ENCODE results near the gene RPS6KB2. TPM values are rescaled to one million over a fixed set of nuclear protein-coding genes. Genes with fewer than 3 reads are reported as not detected.

The RPS6KB2 gene
- total and polyA plus RNA-seq, 9 of the 15 experiments (the other 6 are each of a cell fraction or from before 2014, with no cell fraction given): 0.42 to 122 (median 82.6) TPM

DNA sequence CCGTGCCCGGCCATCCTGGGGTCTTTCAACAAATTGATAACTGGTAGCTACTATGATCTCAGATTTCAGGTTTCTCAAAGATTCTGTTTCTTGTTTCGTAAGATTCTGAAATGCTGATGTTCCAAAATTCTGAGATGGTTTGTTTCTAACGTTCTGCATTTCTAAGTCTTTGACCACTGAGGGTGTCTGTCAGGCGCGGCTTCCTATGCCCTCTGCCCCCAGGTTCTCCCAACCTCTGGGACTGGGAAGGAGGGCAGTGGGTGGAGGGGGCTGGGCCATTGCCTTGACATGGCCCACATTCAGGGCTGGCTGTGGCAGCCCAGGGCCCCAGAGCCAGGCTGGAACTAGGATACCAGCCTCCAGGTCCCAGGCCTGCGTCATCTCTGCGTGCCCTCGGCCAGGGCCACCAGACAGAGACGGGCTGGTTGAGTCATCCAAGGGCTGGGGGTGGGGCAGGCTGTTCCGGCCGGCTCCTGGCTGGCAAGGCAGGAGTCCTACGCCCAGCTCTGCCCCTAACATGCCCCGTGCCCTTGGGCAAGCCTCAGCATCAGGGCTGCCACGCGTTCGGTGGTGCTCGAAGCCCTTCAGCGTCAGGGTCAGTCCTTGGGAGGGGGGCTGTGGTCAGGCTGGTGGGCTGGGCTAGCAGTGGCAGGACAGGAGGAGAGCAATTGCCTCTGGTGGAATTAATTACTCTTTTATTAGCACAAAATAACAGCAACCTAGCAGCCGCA lies 35.6 kb downstream of the RPS6KB2 start (continued):
- TF ChIP-seq GTF2F1 (IDR thresholded peaks at IDR 0.05; ENCODE audit: low read depth, low read length): no peak
- peak; percentile 88 for TF ChIP-seq POLR2G (IDR thresholded peaks at IDR 0.05; ENCODE audit: low read depth, low read length)
- no peak for TF ChIP-seq DACH1 (IDR thresholded peaks at IDR 0.05; ENCODE audit: partially characterized antibody)
- TF ChIP-seq HLTF (IDR thresholded peaks at IDR 0.05): no peak
- TF ChIP-seq, protein P1, sequence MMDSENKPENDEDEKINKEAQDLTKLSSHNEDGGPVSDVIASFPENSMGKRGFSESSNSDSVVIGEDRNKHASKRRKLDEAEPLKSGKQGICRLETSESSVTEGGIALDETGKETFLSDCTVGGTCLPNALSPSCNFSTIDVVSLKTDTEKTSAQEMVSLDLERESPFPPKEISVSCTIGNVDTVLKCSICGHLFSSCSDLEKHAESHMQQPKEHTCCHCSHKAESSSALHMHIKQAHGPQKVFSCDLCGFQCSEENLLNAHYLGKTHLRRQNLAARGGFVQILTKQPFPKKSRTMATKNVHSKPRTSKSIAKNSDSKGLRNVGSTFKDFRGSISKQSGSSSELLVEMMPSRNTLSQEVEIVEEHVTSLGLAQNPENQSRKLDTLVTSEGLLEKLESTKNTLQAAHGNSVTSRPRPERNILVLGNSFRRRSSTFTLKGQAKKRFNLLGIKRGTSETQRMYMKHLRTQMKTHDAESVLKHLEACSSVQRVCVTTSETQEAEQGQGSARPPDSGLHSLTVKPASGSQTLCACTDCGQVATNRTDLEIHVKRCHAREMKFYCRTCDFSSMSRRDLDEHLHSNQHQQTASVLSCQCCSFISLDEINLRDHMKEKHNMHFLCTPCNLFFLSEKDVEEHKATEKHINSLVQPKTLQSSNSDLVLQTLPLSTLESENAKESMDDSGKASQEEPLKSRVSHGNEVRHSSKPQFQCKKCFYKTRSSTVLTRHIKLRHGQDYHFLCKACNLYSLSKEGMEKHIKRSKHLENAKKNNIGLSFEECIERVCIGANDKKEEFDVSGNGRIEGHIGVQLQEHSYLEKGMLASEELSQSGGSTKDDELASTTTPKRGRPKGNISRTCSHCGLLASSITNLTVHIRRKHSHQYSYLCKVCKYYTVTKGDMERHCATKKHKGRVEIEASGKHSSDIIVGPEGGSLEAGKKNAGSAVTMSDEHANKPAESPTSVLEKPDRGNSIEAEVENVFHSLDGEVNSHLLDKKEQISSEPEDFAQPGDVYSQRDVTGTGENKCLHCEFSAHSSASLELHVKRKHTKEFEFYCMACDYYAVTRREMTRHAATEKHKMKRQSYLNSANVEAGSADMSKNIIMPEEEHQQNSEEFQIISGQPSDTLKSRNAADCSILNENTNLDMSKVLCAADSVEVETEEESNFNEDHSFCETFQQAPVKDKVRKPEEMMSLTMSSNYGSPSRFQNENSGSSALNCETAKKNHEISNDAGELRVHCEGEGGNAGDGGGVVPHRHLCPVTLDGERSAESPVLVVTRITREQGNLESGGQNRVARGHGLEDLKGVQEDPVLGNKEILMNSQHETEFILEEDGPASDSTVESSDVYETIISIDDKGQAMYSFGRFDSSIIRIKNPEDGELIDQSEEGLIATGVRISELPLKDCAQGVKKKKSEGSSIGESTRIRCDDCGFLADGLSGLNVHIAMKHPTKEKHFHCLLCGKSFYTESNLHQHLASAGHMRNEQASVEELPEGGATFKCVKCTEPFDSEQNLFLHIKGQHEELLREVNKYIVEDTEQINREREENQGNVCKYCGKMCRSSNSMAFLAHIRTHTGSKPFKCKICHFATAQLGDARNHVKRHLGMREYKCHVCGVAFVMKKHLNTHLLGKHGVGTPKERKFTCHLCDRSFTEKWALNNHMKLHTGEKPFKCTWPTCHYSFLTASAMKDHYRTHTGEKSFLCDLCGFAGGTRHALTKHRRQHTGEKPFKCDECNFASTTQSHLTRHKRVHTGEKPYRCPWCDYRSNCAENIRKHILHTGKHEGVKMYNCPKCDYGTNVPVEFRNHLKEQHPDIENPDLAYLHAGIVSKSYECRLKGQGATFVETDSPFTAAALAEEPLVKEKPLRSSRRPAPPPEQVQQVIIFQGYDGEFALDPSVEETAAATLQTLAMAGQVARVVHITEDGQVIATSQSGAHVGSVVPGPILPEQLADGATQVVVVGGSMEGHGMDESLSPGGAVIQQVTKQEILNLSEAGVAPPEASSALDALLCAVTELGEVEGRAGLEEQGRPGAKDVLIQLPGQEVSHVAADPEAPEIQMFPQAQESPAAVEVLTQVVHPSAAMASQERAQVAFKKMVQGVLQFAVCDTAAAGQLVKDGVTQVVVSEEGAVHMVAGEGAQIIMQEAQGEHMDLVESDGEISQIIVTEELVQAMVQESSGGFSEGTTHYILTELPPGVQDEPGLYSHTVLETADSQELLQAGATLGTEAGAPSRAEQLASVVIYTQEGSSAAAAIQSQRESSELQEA (IDR thresholded peaks at IDR 0.05; ENCODE audit: low read depth): 0 out of 2 replicates have a peak, but pooled peaks have one; percentile 26
- no peak for TF ChIP-seq ZFP36 (IDR thresholded peaks at IDR 0.05; ENCODE audit: low read depth, low read length, partially characterized antibody)
- TF ChIP-seq ZNF668 (CRISPR knock-in tag; IDR thresholded peaks at IDR 0.05): no peak
- no peak for TF ChIP-seq POLR2AphosphoS5 (IDR thresholded peaks at IDR 0.05; ENCODE audit: control insufficient read depth, insufficient read depth, low read depth, low read length)
- TF ChIP-seq PRPF4 (IDR thresholded peaks at IDR 0.05; ENCODE audit: insufficient read depth, low read depth, low read length, poor library complexity, severe bottlenecking): no peak
- peak; percentile 16; the same call in 1 of the 2 replicates for TF ChIP-seq OTX1 (CRISPR knock-in tag; IDR thresholded peaks at IDR 0.05)
- TF ChIP-seq SAFB2 (IDR thresholded peaks at IDR 0.05; ENCODE audit: borderline replicate concordance, low read depth, low read length, severe bottlenecking): no peak
- TF ChIP-seq, protein P2, sequence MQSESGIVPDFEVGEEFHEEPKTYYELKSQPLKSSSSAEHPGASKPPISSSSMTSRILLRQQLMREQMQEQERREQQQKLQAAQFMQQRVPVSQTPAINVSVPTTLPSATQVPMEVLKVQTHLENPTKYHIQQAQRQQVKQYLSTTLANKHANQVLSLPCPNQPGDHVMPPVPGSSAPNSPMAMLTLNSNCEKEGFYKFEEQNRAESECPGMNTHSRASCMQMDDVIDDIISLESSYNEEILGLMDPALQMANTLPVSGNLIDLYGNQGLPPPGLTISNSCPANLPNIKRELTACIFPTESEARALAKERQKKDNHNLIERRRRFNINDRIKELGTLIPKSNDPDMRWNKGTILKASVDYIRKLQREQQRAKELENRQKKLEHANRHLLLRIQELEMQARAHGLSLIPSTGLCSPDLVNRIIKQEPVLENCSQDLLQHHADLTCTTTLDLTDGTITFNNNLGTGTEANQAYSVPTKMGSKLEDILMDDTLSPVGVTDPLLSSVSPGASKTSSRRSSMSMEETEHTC (IDR thresholded peaks at IDR 0.05): no peak
- TF ChIP-seq, protein P3, sequence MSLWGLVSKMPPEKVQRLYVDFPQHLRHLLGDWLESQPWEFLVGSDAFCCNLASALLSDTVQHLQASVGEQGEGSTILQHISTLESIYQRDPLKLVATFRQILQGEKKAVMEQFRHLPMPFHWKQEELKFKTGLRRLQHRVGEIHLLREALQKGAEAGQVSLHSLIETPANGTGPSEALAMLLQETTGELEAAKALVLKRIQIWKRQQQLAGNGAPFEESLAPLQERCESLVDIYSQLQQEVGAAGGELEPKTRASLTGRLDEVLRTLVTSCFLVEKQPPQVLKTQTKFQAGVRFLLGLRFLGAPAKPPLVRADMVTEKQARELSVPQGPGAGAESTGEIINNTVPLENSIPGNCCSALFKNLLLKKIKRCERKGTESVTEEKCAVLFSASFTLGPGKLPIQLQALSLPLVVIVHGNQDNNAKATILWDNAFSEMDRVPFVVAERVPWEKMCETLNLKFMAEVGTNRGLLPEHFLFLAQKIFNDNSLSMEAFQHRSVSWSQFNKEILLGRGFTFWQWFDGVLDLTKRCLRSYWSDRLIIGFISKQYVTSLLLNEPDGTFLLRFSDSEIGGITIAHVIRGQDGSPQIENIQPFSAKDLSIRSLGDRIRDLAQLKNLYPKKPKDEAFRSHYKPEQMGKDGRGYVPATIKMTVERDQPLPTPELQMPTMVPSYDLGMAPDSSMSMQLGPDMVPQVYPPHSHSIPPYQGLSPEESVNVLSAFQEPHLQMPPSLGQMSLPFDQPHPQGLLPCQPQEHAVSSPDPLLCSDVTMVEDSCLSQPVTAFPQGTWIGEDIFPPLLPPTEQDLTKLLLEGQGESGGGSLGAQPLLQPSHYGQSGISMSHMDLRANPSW (CRISPR knock-in tag; IDR thresholded peaks at IDR 0.05): 0 out of 2 replicates have a peak, but pooled peaks have one; percentile 52

All from K562 (cell line).